Astrocyte of the spinal cord (primary cell): ENCODE results near the gene RB1.

Experiments used
- DNase-seq: peaks from one replicate; pipeline ENCODE4 v3.0.0; 2011; ENCODE audit warnings: low read depth, low spot score
- H3K4me3 ChIP-seq: 2 replicates; pipeline ENCODE4 v1.5.1; 2011; ENCODE audit warnings: low read depth, mild to moderate bottlenecking, low read length, moderate library complexity
- in situ Hi-C: cut with HindIII; loops from 2 replicates; pipeline ENCODE4 v1.10.0; 2017; ENCODE audit warnings: low sequenced_read_pairs
- TF ChIP-seq, protein P1 (sequence below): IDR thresholded peaks from 2 replicates; pipeline ENCODE4 v1.5.1; 2012; ENCODE audit warnings: low read depth, mild to moderate bottlenecking, low read length, inconsistent platforms

RB1 gene

DNA sequence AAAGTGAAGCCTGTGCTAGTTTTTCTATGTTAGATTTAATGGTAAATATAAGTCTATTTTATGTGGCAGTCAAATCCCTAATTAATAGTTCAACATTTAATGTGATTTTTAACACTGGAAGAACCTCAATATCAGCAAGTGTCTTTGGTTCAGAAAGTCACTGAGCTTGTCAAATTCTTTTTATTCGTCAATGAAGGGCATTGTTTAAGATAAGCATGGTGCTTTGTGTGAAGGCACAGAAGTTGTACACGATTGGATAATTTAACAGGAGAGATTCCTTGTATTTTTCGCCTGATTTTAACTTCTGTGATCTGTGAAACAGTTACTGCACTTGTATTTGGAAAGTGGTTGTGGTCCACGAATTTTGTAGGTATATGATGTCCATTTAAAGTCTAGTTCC is 30.2 kb upstream of the RB1 start:
- DNase-seq = no peak
- TF ChIP-seq, protein P1, sequence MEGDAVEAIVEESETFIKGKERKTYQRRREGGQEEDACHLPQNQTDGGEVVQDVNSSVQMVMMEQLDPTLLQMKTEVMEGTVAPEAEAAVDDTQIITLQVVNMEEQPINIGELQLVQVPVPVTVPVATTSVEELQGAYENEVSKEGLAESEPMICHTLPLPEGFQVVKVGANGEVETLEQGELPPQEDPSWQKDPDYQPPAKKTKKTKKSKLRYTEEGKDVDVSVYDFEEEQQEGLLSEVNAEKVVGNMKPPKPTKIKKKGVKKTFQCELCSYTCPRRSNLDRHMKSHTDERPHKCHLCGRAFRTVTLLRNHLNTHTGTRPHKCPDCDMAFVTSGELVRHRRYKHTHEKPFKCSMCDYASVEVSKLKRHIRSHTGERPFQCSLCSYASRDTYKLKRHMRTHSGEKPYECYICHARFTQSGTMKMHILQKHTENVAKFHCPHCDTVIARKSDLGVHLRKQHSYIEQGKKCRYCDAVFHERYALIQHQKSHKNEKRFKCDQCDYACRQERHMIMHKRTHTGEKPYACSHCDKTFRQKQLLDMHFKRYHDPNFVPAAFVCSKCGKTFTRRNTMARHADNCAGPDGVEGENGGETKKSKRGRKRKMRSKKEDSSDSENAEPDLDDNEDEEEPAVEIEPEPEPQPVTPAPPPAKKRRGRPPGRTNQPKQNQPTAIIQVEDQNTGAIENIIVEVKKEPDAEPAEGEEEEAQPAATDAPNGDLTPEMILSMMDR = no peak
- in situ Hi-C loops = no loop called here
- H3K4me3 ChIP-seq = no peak overlapping the region

DNA sequence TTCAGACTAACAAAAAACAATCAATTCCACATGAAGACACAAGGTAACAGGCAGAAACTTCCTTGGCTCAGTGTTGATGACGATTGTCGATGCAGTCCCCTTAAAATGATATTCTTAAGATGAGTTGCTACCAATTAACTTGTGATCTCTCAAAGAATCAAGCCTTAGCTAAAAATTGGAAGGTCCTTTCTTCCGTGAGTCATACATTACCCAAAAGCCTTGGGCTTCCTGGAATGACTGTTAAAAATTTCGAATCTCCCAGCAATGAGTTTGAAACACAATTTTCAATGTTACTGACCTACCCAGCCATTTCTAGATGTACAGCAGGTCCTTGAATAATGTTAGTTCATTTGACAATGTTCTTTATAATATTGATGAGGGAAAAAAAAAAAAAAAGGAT is 28.0 kb upstream of the RB1 start:
- TF ChIP-seq, protein P1 = no peak

DNA sequence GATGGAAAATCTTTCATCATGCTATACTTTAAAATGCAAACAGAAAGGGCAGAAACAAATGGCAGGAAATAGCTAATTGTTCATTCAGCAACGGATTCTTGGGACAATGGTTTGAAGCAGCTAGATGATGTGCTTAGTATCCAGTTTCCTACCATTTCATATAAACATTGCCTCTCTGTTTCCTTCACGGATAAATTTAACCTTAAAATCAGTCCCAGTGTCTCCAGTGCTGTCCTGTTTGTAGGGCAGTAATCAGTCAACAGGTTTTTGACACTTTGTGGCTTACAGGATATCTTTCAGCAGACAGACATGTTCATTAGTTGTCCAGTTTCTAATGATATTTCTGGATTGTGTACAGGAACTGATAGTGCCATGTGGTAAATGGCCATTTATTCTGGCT is 24.7 kb upstream of the RB1 start:
- in situ Hi-C loops = no loop called here

More for the DNA sequence above, 28.0 kb upstream of the RB1 start:
- in situ Hi-C loops = no loop called here
- no peak overlapping the region for H3K4me3 ChIP-seq
- no peak for DNase-seq

DNA sequence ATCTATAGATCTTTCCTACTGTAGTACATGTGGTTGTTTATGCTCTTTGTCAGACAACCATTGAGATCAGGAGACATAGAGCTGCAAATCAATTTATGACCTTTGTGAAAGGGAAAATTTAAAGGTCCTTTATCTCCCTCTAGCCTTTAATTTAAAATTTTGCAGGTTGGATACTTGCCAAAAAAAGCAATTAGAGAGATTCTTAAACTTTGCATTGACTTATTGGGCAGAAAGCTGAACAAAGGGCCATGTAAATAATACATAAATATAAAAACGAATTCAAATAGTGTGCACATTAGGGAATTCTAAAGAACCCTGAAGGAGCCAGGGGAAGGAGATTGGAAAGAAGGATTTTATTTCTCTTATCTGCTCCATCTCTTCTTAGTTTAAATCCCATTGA is 22.0 kb upstream of the RB1 start:
- DNase-seq = no peak
- in situ Hi-C loops = no loop called here
- TF ChIP-seq, protein P1 = no peak
- H3K4me3 ChIP-seq = no peak overlapping the region

More for the DNA sequence above, 24.7 kb upstream of the RB1 start:
- no peak overlapping the region for H3K4me3 ChIP-seq
- TF ChIP-seq, protein P1 = no peak
- DNase-seq = no peak

DNA sequence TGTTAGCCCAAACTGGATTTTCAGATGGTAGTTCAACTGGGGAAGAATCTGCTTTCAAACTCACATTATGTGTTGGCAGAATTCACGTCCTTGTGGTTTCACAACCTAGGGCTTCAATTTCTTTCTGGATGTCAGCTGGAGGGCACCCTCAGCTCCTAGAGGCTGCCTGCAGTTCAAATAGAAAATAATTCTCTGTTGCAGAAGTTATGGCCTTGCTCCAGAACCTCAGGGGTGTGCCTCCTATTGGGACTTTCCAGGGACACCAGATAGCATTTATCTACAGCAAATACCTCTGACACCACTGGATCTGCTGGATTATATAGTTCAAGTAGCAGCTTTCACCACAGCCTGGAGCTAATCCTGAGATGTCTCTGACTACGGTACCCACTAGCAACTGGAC is 11.8 kb upstream of the RB1 start:
- DNase-seq = no peak
- in situ Hi-C loops = no loop called here

DNA sequence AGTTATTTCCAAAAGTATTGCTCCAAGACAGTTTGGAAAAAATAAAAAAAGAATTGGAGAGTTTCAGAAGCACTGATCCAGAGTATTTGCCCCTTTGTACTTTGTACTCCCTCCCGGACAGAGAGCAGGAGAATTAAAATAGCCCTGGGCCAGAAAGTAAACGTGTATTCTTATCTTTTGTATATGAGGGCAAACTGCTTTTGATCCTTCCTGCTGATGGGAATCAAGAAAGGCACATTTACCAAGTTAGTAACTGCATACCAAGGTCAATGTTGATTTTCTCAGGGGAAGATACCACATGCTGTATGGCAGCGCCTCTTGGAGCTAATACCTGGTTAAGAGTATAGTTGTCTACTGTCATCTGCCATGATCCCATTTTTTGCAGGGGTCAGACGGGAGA is 10.9 kb upstream of the RB1 start:
- TF ChIP-seq, protein P1 = no peak
- in situ Hi-C loops = no loop called here
- H3K4me3 ChIP-seq = no peak overlapping the region
- DNase-seq = no peak

More for the DNA sequence above, 11.8 kb upstream of the RB1 start:
- no peak overlapping the region for H3K4me3 ChIP-seq
- TF ChIP-seq, protein P1 = no peak

DNA sequence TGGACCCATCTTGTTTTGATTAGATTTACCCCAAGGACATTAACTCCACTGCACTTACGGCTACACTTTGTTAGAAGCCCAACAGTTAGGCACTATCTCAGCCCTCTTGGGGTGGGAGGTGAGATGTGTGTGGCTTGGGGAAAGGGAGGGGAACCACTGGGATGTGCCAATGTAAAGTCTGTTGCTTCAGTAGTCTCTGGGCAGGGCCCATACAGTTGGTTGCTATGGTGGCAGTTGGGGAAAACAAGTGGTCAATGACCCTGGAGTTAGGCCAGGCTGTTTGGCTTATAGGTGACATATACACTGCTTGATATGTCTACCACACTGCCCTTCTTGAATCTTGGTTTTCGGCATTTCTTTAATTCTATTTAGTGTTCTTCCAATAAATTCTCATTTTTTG is 8.9 kb upstream of the RB1 start:
- in situ Hi-C loops = no loop called here
- DNase-seq = no peak
- no peak overlapping the region for H3K4me3 ChIP-seq
- TF ChIP-seq, protein P1 = no peak
